H9 (cell line): ENCODE measurements around the gene DBNL. TPM values are rescaled to one million over a fixed set of nuclear protein-coding genes. Genes with fewer than 3 reads are reported as not detected.

Experiments
- DNase-seq: peaks from one replicate; pipeline ENCODE4 v3.0.0-alpha.2; 2017
- H2AFZ ChIP-seq: one replicate; pipeline ENCODE4 v1.6.1; 2013; ENCODE audit warnings: mild to moderate bottlenecking, low read length, control low read depth, moderate library complexity
- H2AK5ac ChIP-seq: 2 replicates; pipeline ENCODE4 v1.6.1; 2013; ENCODE audit warnings: low read length, control low read depth, mixed read lengths; ENCODE audit not compliant: insufficient read length
- H2BK120ac ChIP-seq: one replicate; pipeline ENCODE4 v1.6.1; 2013; ENCODE audit warnings: low read depth, mild to moderate bottlenecking, low read length, control low read depth, inconsistent platforms; ENCODE audit not compliant: poor library complexity, severe bottlenecking
- H2BK12ac ChIP-seq: 2 replicates; pipeline ENCODE4 v1.6.1; 2013; ENCODE audit warnings: low read length, control low read depth, mixed read lengths, low read depth; ENCODE audit not compliant: insufficient read length
- H2BK15ac ChIP-seq: 2 replicates; pipeline ENCODE4 v1.6.1; 2013; ENCODE audit warnings: low read depth, low read length, control low read depth
- H2BK20ac ChIP-seq: one replicate; pipeline ENCODE4 v1.6.1; 2013; ENCODE audit warnings: low read depth, mild to moderate bottlenecking, low read length, control low read depth, inconsistent platforms; ENCODE audit not compliant: poor library complexity, severe bottlenecking
- H2BK5ac ChIP-seq: 2 replicates; pipeline ENCODE4 v1.6.1; 2013; ENCODE audit warnings: low read length, control low read depth, mixed read lengths; ENCODE audit not compliant: insufficient read length
- H3K14ac ChIP-seq: 2 replicates; pipeline ENCODE4 v1.6.1; 2013; ENCODE audit warnings: low read length, control low read depth; ENCODE audit not compliant: insufficient read depth
- H3K18ac ChIP-seq: 2 replicates; pipeline ENCODE4 v1.6.1; 2013; ENCODE audit warnings: low read depth, mild to moderate bottlenecking, mixed read lengths, low read length, control low read depth; ENCODE audit not compliant: insufficient read length
- H3K23ac ChIP-seq: 2 replicates; pipeline ENCODE4 v1.6.1; 2013; ENCODE audit warnings: low read length, control low read depth, mixed read lengths, low read depth; ENCODE audit not compliant: insufficient read length
- H3K23me2 ChIP-seq: 2 replicates; pipeline ENCODE4 v1.6.1; 2013; ENCODE audit warnings: low read depth, mild to moderate bottlenecking, mixed read lengths, low read length, control low read depth; ENCODE audit not compliant: insufficient read length, poor library complexity, severe bottlenecking
- H3K27ac ChIP-seq: 2 replicates; pipeline ENCODE4 v1.5.1; 2013; ENCODE audit warnings: low read length, control low read depth, mixed read lengths, low read depth; ENCODE audit not compliant: insufficient read length
- H3K27me3 ChIP-seq: 2 replicates; pipeline ENCODE4 v1.6.1; 2013; ENCODE audit warnings: low read length, control low read depth, inconsistent platforms; ENCODE audit not compliant: insufficient read depth
- H3K4ac ChIP-seq: 2 replicates; pipeline ENCODE4 v1.6.1; 2013; ENCODE audit warnings: low read depth, mild to moderate bottlenecking, control low read depth, inconsistent platforms, low read length, moderate library complexity
- H3K4me1 ChIP-seq: 2 replicates; pipeline ENCODE4 v1.6.1; 2013; ENCODE audit warnings: low read length, control low read depth, inconsistent platforms; ENCODE audit not compliant: insufficient read depth
- H3K4me2 ChIP-seq: 2 replicates; pipeline ENCODE4 v1.6.1; 2013; ENCODE audit warnings: low read length, control low read depth, mixed read lengths; ENCODE audit not compliant: insufficient read length, insufficient read depth
- H3K56ac ChIP-seq: 2 replicates; pipeline ENCODE4 v1.6.1; 2013; ENCODE audit warnings: low read depth, mild to moderate bottlenecking, mixed read lengths, low read length, control low read depth; ENCODE audit not compliant: insufficient read length
- H3K79me1 ChIP-seq: 2 replicates; pipeline ENCODE4 v1.6.1; 2013; ENCODE audit warnings: low read depth, mild to moderate bottlenecking, moderate library complexity, low read length, control low read depth, inconsistent platforms; ENCODE audit not compliant: insufficient read depth, poor library complexity, severe bottlenecking
- H3K79me2 ChIP-seq: 2 replicates; pipeline ENCODE4 v1.6.1; 2013; ENCODE audit warnings: low read length, control low read depth, inconsistent platforms; ENCODE audit not compliant: insufficient read depth
- H3K9ac ChIP-seq: 2 replicates; pipeline ENCODE4 v1.6.1; 2013; ENCODE audit warnings: low read length, control low read depth, mixed read lengths; ENCODE audit not compliant: insufficient read length; ENCODE audit errors: extremely low read depth
- H3K9me3 ChIP-seq: one replicate; pipeline ENCODE4 v1.6.1; 2013; ENCODE audit warnings: low read depth, low read length, inconsistent platforms; ENCODE audit not compliant: control insufficient read depth
- H3T11ph ChIP-seq: one replicate; pipeline ENCODE4 v1.6.1; 2013; ENCODE audit warnings: mild to moderate bottlenecking, low read length, control low read depth, inconsistent platforms
- H4K20me1 ChIP-seq: one replicate; pipeline ENCODE4 v1.6.1; 2013; ENCODE audit not compliant: control insufficient read depth, insufficient read length, insufficient read depth
- H4K5ac ChIP-seq: 2 replicates; pipeline ENCODE4 v1.6.1; 2013; ENCODE audit warnings: low read depth, mild to moderate bottlenecking, mixed read lengths, low read length, control low read depth; ENCODE audit not compliant: insufficient read length
- H4K8ac ChIP-seq: replicated peaks from 2 replicates; pipeline ENCODE4 v1.6.1; 2013; ENCODE audit warnings: low read length, control low read depth, mixed read lengths, low read depth; ENCODE audit not compliant: insufficient read length
- H4K91ac ChIP-seq: 2 replicates; pipeline ENCODE4 v1.6.1; 2013; ENCODE audit warnings: low read depth, mild to moderate bottlenecking, moderate library complexity, mixed read lengths, low read length, control low read depth; ENCODE audit not compliant: insufficient read length
- H3K27ac Mint-ChIP-seq, 3 experiments: 2 replicates in 2 of 3; 3 replicates in 1 of 3; pipeline ENCODE4 v1.8.0; 2020 to 2021; ENCODE audit warnings: mixed read lengths in 3 of 3, mild to moderate bottlenecking in 1 of 3, moderate library complexity in 1 of 3
- H3K27me3 Mint-ChIP-seq: 2 replicates; pipeline ENCODE4 v1.8.0; 2021; ENCODE audit warnings: low read depth, mild to moderate bottlenecking, moderate library complexity, mixed read lengths
- H3K36me3 Mint-ChIP-seq, 3 experiments: 2 replicates in 2 of 3; 3 replicates in 1 of 3; pipeline ENCODE4 v1.8.0; 2020 to 2021; ENCODE audit warnings: low read depth in 3 of 3, mixed read lengths in 3 of 3; ENCODE audit not compliant: insufficient read depth in 1 of 3
- H3K4me1 Mint-ChIP-seq, 2 experiments: 2 replicates each; pipeline ENCODE4 v1.8.0; 2020; ENCODE audit warnings: mixed read lengths in 2 of 2
- H3K4me3 Mint-ChIP-seq, 2 experiments: 2 replicates in 1 of 2; 3 replicates in 1 of 2; pipeline ENCODE4 v1.8.0; 2020 to 2021; ENCODE audit warnings: mild to moderate bottlenecking in 2 of 2, mixed read lengths in 2 of 2, moderate library complexity in 1 of 2
- H3K9me3 Mint-ChIP-seq, 2 experiments: 2 replicates in 1 of 2; 3 replicates in 1 of 2; pipeline ENCODE4 v1.8.0; 2020; ENCODE audit warnings: mild to moderate bottlenecking in 2 of 2, mixed read lengths in 2 of 2, moderate library complexity in 1 of 2
- WGBS: extraction: QIAGEN DNeasy Blood & Tissue Kit; methylation state at CpG from one replicate; pipeline ENCODE4 v1.1.7; 2013; ENCODE audit warnings: missing lambda C conversion rate, low lambda C conversion rate, mixed read lengths; ENCODE audit not compliant: insufficient read length; ENCODE audit errors: extremely low coverage; 5-methylcytosine and 5-hydroxymethylcytosine counted together
- total RNA-seq: library from RNA; stranded (reverse); gene quantifications from 2 replicates; pipeline ENCODE4 v1.2.1, GENCODE V29; 2021
- TF ChIP-seq, protein P1 (sequence below): fragments of 200-600 bp; sonication (generic); conservative IDR thresholded peaks from 3 replicates; pipeline ENCODE4 v1.8.0; 2021; ENCODE audit warnings: antibody characterized with exemption, mild to moderate bottlenecking

Gene DBNL
- total RNA-seq, 1 experiment from 2014 or later, result 51.3 TPM

DNA sequence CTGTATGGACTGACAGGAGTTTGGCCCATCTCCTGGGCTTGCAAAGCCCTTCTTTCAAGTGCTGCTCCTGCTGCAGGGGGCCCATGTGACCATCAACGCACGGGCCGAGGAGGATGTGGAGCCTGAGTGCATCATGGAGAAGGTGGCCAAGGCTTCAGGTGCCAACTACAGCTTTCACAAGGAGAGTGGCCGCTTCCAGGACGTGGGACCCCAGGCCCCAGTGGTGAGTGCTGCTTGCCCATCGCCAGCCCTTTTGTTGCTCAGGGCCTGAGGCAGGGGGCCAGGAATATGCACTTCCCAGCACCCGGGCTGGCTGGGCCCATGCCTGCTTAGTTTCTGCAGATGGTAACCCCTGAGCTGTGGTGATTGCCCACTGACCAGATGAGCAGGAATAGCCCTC lies 12.2 kb downstream of the DBNL start:
- Histone ChIP-seq H2BK15ac (no peak overlapping the region), H3K9me3 (no peaks in the 10 kb centered on the region), H2BK20ac (no peak overlapping the region), H3K27ac (no peak overlapping the region), H2BK12ac (no peak overlapping the region), H3K23me2 (no peaks in the 10 kb centered on the region), H3T11ph (no peak overlapping the region), H2BK120ac (no peak overlapping the region), H3K4me2 (no peak overlapping the region), H2BK5ac (no peak overlapping the region), H2AFZ (no peak overlapping the region), H3K4ac (no peak overlapping the region), H3K27me3 (no peaks in the 10 kb centered on the region), H2AK5ac (no peak overlapping the region), H3K79me2 (no peaks in the 10 kb centered on the region), H3K9ac (no peak overlapping the region), H3K56ac (no peak overlapping the region), H3K18ac (no peak overlapping the region), H3K14ac (no peak overlapping the region), H3K4me1 (no peaks in the 10 kb centered on the region), H4K91ac (no peak overlapping the region), H3K79me1 (no peaks in the 10 kb centered on the region), H4K20me1 (no peaks in the 10 kb centered on the region), H4K5ac (no peak overlapping the region), H3K23ac (no peak overlapping the region), H4K8ac (no peak overlapping the region)
- no peaks in the 10 kb centered on the region for H3K4me1 Mint-ChIP-seq
- WGBS, result no CpG with 5 or more reads among the region's 7 CpGs
- H3K9me3 Mint-ChIP-seq, result no peaks in the 10 kb centered on the region; a peak in 2 of 5 replicates
- no peak overlapping the region for H3K27ac Mint-ChIP-seq
- H3K27me3 Mint-ChIP-seq, result no peaks in the 10 kb centered on the region
- H3K36me3 Mint-ChIP-seq, result peaks cover 22 to 82% (median 54%) of the 10 kb centered on the region in 3 experiments; a peak in 6 of 7 replicates
- H3K4me3 Mint-ChIP-seq, result no peak overlapping the region
- TF ChIP-seq, protein P1, sequence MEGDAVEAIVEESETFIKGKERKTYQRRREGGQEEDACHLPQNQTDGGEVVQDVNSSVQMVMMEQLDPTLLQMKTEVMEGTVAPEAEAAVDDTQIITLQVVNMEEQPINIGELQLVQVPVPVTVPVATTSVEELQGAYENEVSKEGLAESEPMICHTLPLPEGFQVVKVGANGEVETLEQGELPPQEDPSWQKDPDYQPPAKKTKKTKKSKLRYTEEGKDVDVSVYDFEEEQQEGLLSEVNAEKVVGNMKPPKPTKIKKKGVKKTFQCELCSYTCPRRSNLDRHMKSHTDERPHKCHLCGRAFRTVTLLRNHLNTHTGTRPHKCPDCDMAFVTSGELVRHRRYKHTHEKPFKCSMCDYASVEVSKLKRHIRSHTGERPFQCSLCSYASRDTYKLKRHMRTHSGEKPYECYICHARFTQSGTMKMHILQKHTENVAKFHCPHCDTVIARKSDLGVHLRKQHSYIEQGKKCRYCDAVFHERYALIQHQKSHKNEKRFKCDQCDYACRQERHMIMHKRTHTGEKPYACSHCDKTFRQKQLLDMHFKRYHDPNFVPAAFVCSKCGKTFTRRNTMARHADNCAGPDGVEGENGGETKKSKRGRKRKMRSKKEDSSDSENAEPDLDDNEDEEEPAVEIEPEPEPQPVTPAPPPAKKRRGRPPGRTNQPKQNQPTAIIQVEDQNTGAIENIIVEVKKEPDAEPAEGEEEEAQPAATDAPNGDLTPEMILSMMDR, result no peak
- no peak for DNase-seq
